ENCODE measurements around the gene BAD.

The BAD gene

DNA sequence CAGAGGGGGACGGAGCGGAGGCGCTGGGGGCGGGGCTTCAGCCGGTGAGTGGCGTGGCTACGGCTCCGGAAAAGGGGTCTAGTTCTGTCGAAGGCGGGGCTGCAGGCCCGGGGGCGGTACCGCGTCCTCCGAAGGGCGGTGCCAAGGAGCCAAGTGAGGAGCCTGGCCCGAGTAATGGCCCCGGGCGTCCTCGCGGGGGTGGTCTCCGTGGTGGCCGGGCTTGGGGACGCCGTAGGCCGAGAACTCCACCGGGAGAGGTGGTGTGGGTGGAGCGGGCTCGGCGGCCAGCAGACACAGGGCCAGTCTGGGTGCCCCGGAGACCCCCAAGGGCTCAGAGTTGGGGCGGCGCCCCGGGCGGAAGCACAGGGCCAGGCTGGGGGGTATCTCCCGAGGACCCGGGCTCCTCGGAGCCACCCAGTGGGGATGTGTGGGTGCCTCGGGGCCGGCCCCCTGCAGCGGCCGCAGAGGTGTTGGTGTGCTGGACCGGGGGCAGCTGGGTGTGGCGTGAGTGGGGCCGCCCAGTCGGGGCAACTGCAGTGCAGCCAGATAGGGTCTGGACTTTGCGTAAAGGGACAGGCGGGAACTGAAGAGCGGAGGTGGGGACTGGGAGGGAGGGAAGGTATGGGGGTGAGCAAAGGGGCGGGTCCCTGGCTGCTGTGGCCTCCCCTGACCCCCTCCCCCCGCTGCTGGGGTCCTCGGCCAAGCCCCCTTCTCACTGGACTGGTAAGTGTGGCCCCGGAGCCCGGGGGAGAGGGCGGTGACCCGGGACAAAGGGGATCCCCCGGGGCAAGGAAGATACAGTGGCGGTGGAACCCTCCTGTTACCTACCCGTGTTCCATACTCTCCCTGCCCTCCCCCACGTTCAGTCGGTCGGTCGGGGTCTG is 42.7 kb downstream of the BAD start:
- DNase-seq = peak; percentile 27

DNA sequence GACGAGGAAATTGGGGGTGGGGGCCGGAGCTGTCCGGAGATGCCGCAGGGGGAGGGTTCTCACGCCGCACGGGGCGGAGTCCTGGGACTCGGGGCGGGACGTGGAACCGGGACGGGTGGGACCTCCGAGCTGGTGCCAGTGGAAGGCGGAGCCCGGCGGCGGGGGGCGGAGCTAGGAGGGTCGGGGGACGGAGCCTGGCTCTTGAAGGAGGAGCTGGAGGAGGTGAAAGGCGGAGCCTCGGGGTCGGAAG is 43.3 kb downstream of the BAD start:
- peak; percentile 96 for DNase-seq

DNA sequence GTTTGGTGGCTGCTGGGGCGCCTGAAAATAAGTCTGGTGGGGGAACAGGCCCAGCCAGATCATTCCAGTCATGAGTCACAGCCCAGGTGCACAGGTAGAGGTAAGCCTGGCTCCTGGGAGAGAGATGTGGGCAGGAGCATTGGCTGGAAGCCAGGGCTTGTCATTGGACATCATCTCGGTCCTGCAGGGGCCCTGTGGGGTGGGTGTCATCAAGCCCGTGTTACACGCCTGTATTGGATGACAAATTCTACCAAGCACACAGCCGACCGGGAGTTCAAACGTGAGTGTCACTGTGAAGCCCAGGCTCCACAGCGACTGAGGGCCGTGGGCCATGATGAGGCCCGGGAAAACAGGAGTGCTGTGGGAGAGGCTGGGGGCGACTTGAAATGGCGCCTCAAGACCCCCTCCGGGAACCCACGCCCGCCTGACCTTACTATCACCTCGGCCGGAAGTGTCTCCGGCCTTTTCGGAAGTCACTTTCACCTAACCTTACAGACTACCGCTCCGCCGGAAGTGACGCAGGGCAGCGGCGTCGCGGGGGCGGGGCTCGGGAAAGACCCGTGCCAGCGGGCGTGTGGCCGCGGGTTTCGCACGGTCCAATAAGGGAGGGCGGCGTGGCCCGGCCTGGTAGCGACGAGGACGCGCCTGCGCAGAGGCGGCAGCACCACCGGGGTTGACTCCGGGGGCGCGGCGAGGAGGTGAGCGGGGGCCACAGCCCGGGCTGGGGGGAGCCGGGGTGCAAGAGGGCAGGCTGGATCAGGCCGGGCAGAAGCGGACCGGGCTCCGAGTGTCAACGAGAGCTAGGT is 43.8 kb downstream of the BAD start, which contains the start of gene FKBP2:
TSS of gene FKBP2 (plus strand) at position 661 of the 806 bp plus-strand sequence. CDS start 1,293 bp downstream, outside the sequence.
- peak; percentile 76 for DNase-seq

DNA sequence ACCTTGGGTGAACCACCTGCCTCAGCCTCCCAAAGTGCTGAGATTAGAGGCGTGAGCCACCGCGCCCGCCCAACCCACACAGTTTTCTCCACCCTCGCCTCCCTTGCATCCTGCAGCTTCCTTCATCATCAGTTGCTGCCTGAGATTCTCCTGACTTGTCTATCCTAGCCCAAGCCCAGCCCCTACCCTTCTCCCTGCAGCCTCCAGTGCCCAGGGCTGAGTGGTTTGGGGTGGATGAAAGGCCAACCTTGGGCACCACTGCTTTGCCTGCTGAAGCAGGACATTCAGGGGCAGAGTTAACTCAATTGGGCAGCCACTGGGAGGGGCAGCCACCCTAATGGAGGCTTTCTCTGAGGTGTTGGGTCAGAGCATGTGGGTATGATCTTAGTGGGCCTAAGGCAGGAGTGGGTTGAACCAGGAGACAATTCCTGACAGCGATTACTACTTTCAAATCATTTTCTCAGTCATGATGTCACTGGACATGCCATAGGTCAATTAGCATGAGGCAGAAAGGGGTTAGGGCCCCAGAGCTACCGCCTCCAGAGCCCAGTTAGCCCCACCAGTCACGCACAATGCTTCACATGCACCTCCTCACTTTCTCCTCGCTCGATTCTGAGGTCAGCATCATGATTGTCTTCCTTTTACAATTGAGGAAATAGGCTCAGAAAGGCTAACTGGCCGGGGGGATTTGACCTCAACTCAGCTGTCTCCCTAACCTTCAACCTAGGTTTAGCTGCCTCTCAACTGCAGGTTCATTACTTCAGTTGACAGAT is 44.6 kb downstream of the BAD start:
- DNase-seq = no peak

DNA sequence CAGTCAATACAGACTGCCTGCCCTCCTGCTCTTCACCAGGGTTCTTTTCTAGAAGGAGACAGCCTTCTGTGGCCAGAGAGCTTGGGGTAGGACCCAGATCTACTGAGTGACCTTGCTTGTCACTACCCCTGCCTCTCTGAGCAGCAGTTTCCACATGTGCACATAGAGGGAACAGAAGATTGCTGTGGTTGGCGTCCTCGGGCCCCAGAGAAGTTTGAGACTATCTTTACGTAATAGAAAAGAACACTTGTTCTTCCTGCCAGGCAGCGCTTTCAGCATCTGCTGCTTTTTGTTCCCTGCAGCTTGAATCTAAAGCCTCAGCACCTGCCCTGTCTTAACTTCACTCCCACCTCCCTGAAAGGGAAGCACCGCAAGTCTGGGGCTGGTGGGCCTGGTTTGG is 45.5 kb downstream of the BAD start:
- DNase-seq = no peak

DNA sequence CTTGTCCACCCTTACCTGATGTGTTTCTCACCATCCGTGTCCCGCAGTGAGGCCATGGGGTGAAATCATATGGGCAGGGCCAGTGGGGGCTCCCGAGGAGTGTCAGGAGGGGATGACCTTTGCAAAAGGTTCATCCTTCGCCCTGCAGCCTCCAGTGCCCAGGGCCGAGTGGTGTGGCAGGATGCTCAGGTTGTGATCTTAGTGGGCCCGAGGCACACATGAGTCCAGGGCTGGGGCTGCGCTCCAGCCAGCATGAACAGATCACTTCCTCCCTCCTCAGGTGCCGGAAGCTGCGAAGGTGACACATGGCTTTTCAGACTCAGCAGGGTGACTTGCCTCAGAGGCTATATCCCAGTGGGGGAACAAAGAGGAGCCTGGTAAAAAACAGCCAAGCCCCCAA is 46.4 kb downstream of the BAD start:
- no peak for DNase-seq

DNA sequence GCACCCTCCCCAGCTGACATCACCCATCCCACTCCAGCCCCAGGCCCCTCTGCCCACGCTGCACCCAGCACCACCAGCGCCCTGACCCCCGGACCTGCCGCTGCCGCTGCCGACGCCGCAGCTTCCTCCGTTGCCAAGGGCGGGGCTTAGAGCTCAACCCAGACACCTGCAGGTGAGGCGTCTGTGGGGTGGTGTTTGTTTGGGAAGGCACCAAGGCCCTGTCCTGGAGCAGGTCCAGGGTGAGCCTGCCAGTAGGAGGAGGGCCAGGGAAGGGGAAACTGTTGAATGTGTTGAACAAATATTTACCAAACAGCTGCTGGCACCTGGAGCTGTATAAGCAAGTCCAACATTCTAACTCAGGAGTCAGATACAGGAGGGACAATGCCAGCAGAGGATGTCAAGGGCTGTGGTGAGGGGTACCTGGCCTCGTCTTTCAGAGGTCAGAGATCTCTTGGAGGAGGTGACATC is 46.9 kb downstream of the BAD start:
- peak; percentile 80 for DNase-seq

DNA sequence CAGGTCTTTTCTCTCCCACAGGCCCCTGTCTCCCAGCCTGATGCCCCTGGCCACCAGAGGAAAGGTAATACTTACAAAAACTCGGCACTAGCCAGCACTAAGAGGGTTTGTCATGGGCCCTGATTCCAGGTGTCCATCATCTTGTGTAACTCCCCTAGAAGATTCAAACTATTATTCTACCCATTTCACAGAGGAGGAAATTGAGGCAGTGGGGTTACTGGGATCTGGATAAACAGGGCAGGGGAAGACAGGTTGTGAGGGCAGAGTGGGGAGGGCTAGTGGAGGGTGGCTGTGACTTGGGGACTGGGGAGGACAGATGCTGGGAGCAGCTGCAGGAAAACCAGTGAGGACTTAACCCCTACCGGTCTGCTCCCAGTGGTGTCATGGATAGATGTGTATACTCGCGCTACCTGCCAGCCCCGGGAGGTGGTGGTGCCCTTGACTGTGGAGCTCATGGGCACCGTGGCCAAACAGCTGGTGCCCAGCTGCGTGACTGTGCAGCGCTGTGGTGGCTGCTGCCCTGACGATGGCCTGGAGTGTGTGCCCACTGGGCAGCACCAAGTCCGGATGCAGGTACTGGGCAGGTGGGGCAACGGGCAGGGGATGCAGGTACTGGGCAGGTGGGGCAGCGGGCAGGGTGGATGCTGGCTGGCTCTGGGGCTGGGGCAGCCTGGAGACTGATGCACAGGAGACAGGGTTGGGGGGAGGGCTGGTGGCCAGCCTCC is 48.9 kb downstream of the BAD start:
- DNase-seq = no peak

DNA sequence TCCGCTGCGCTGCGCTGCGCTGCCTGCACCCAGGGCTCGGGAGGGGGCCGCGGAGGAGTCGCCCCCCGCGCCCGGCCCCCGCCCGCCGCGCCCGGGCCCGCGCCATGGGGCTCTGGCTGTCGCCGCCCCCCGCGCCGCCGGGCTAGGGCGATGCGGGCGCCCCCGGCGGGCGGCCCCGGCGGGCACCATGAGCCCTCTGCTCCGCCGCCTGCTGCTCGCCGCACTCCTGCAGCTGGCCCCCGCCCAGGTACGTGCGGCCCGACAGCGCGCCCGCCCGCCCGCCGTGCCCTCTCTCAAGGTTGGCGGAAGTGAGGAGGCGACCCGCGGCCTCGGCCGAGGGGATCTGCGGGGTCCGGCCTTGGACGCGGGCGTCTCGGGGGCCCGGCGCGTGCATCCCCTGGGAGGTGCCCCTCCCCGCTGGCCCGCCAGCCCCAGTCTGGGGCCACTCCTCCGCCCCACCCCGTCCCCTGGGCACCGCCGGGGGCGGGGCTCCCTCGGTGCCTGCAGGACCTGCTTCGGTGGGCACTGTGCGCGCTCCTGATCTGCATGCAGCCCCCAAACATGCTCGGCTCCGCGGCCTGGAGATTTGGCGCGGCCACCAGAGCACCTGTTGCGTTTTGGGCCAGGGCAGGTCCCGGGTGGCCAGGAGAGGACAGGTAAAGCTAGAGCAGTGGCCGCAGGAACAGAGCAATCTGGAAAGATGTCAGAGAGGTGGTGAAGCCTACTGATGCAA is 49.7 kb downstream of the BAD start:
- DNase-seq = no peak

DNA sequence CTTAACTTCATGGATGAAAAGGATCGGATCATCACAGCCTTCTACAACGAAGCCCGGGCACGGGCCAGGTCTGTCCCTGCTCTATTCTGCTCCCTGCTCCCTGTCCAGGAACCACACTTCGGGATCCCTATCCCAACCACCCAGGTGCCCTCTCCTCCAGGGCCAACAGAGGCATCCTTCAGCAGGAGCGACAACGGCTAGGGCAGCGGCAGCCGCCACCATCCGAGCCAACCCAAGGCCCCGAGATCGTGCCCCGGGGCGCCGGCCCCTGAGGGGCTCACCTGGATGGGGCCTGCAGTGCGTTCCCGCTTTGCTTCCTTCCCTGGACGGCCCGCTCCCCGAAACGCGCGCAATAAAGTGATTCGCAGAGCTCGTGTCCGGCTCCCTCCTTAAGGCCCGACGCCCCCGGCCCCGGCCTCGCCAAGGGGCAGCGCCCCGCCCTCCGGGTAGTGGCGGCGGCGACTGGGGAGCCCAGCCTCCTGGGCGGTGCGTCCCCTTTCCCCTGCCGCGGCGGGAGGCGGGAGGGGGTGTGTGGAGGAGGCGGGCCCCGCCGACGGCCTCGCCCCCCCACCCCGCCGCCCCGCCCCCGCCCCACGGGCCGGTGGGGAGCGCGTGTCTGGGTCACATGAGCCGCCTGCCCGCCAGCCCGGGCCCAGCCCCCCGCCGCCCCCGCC is 50.4 kb downstream of the BAD start, which contains the start of gene VEGFB:
TSS of gene VEGFB (plus strand) at position 672 of the 674 bp plus-strand sequence. CDS start 250 bp downstream, outside the sequence.
- no peak for DNase-seq

DNA sequence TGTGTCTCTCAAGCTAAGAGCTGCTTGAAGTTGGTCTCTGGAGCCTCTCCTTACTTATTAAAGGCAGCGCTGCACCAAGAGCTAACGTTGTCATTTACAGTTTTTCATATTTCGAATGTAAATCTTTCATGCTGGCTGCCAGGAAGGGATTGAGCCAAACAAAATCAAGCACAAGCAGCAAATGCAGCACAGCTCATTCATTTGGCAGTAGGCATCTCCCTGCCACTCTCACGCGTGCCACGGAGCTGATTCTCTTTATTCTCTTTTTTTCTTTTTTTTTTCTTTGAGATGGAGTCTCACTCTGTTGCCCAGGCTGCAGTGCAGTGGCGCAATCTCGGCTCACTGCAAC is 51.5 kb downstream of the BAD start:
- no peak for DNase-seq

DNA sequence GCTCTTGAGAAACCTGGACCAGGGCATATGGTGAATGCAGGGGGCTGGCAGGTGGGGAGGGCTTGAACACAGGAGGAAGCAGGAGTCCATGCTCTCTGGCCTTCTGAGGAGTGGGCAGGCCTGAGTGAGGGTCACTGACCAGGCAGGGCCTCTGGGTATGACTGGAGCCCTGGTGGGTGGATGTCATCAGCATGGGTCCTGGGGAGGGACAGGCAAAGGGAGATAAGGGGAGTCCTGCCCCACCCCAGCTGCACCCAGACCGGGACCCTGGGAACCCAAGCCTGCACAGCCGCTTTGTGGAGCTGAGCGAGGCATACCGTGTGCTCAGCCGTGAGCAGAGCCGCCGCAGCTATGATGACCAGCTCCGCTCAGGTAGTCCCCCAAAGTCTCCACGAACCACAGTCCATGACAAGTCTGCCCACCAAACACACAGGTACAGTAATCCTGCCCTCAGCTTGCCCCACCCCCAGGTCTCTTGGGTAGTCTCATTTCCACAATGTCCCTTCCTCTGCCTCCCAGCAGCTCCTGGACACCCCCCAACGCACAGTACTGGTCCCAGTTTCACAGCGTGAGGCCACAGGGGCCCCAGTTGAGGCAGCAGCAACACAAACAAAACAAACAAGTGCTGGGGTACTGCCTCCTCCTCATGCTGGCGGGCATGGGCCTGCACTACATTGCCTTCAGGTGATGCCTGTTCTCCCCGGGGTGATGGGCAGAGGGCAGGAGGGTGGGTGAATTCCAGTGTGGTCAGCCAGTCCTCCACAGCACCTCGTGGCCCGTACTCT is 52.1 kb downstream of the BAD start:
- no peak for DNase-seq

DNA sequence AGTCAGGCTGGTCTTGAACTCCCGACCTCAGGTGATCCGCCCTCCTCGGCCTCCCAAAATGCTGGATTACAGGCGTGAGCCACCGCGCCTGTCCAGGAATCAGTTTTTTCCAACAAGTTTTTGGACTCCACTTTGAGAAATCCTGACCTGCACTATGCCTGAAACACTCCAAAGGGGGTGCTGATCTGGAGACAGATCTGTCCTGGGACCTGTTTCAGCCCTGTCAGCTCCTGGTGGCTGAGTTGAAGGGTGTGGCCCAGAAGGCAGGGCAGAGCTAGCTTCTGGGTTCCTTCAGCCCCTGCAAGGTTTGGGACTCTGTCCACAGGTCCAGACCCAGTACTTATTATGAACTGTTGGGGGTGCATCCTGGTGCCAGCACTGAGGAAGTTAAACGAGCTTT is 52.9 kb downstream of the BAD start:
- no peak for DNase-seq

DNA sequence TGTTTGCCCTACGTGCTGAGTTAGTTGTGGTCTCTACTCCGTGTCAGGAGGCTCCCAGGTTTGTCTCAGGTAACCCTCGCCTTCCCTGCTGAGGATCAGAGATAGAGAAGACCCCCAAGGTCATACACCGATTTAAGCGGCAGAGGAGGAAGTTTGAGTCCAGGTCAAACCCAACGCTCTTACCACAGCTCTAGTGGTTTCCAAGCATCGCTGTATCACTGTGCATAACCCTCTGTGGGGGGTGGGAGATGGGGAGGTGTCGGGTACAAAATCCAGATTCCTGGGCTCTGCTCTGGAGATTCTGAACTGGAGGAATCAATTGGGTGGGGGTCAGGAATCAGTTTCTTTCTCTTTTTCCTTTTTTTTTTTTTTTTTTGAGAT is 53.5 kb downstream of the BAD start:
- DNase-seq = no peak

DNA sequence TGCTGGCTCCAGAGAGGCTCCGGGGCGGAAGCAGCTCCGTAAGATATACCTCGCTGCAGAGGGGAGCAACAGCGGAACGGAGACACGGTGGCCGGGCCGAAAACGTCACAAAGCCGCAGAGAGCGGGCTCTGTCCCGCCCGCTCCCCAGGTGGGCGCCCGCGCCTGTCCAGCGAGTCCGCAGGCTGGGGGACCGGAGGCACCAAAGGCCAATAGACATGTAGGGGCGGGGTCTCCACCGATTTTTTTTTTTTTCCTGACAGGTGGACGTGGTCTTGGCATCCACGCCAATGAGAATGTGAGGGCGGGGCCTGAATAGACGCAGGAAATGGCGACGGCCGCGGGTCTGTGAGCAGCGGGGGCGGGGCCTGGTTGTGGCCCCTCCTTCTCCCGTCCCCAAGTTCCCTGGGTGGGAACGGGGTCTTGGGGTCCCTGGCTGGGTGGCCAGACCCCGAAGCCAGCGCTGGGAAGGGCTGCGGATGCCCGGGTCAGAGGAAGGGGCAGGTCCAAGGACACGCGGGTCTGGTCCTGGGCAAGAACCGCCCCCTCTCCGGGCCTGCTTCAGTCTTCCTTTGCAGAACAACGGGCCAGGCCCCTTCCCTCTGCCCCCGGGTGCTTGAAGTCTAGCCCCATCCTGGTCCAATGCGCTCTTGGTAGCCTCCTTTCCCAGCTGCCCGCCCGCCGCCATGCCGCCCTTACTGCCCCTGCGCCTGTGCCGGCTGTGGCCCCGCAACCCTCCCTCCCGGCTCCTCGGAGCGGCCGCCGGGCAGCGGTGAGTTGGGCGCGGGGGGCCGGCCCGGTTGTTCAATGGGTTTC is 54.1 kb downstream of the BAD start, which contains the start of gene DNAJC4:
TSS of gene DNAJC4 (plus strand) at position 378 of the 814 bp plus-strand sequence. CDS start at position 685, 307 bp downstream.
- peak; percentile 90 for DNase-seq

DNA sequence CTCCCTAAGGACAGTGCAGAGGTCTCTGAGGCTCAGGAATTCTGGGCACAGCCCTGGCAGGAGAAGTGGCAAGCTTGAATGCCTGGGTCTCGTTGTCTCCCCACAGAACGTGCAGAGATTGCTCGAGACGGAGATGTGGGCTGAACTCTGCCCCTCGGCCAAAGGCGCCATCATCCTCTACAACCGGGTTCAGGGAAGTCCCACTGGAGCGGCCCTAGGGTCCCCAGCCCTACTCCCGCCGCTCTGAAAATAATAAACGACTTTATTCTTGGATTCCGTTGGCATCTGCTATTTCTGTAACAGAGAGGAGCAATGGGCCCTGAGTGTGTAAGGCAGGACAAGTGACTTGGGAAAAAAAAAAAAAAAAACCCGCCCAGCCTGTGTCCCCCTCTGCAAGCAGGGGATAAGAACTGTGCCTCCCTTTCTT is 54.7 kb downstream of the BAD start:
- DNase-seq = no peak

DNA sequence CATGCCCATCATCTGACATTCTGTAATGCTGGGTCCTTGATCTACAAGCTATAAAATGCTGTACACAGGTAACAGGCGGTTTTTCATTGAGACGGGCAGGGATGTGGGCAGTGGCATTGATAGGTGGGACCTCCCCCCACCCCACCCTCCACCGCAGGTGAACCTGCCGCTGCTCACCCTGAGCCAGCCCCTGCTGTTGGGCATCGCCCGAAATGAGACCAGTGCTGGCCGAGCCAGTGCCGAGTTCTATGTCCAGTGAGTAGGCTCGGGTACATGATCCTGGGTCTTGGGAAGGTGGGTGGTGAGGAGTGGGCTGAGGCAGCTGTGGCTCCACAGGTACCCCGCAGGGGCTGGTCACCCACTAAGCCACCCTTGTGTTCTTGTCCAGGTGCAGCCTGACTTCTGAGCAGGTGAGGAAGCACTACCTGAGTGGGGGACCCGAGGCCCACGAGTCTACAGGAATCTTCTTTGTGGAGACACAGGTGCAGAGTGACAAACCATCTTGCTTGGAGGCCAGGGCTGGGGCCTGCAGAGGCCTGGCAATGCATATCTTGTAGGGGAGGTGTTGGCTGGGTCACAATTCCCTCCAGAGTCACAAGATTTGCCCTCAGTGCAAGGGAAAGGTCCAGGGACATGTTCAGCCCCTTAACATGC is 55.2 kb downstream of the BAD start:
- DNase-seq = no peak

DNA sequence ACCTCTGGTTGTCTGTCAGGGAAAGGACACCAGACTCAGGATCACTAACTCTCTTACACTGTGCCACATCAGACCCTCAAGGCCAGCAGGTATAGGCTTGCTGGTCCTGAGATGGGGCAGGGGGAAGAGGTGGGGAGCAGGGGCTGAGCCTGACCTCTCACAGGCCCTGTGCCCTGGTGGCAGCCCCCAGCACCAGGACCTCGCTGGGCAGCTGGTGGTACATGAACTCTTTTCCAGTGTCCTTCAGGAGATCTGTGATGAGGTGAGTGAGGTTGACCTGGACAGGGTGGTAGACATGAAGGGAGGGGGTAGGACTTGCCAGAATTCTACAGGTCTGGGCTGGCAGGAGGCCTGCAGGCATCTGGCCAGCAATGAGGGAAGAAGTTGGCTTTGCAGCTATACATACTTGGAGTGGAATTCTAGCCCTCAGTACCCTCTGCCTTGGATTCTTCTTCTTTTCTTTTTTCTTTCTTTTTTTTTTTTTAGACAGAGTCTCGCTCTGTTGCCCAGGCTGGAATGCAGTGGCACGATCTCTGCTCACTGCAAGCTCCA is 57.0 kb downstream of the BAD start:
- DNase-seq = no peak

Data from NCI-H748 treated with DMSO at 0.1 percent for 48 hours (cell line).